LHCN-M2 (cell line): ENCODE data around the gene ZSCAN2. TPM values are rescaled to one million over a fixed set of nuclear protein-coding genes. Genes with fewer than 3 reads are reported as not detected.

Experiments used
- DNase-seq: peaks from one replicate; pipeline ENCODE4 v3.0.0-alpha.2; 2012; ENCODE audit warnings: low read depth
- total RNA-seq: library from RNA; depleted of rRNA; stranded (reverse); fragments of >200 nt; gene quantifications from 2 replicates; pipeline ENCODE4 v1.2.3, GENCODE V29; 2014; rRNA removed

The ZSCAN2 gene
- total RNA-seq, 1 experiment from 2014 or later = 17.5 TPM

GRCh38 chr15:84668221-84668982 lies 67.6 kb downstream of the ZSCAN2 start:
- DNase-seq = no peak

GRCh38 chr15:84669726-84670125 lies 68.9 kb downstream of the ZSCAN2 start:
- DNase-seq = no peak

- peak; percentile 57 for DNase-seq
Observed at GRCh38 chr15:84671211-84671610, 70.4 kb downstream of the ZSCAN2 start.

Other genes starting within 250 kb of the ZSCAN2 start
- gene WDR73, start 53.3 kb downstream of the ZSCAN2 start, total RNA-seq = 15.5 and 17.3 TPM in 2 replicates
- gene NMB, start 57.2 kb downstream of the ZSCAN2 start, total RNA-seq = 4.0 and 5.9 TPM in 2 replicates
- gene SEC11A, start 115.1 kb downstream of the ZSCAN2 start, total RNA-seq = 215 and 239 TPM in 2 replicates
- 9.2 and 12.2 TPM in 2 replicates for gene ZNF592, start 147.6 kb downstream of the ZSCAN2 start, total RNA-seq
- 33.5 and 37.4 TPM in 2 replicates for gene ALPK3, start 216.3 kb downstream of the ZSCAN2 start, total RNA-seq